GM21619 (cell line): ENCODE measurements around the gene GABRP.
"Not testable (repeated sequence)": the region's sequence is repeated elsewhere in the genome, so short reads cannot be mapped to it uniquely, and the experiment has no call there.

Experiments used
- ATAC-seq: cut with Tn5 transposase; IDR thresholded peaks from one replicate; pipeline ENCODE4 v1.9.1; 2021; ENCODE audit not compliant: unreplicated experiment

The GABRP gene

DNA sequence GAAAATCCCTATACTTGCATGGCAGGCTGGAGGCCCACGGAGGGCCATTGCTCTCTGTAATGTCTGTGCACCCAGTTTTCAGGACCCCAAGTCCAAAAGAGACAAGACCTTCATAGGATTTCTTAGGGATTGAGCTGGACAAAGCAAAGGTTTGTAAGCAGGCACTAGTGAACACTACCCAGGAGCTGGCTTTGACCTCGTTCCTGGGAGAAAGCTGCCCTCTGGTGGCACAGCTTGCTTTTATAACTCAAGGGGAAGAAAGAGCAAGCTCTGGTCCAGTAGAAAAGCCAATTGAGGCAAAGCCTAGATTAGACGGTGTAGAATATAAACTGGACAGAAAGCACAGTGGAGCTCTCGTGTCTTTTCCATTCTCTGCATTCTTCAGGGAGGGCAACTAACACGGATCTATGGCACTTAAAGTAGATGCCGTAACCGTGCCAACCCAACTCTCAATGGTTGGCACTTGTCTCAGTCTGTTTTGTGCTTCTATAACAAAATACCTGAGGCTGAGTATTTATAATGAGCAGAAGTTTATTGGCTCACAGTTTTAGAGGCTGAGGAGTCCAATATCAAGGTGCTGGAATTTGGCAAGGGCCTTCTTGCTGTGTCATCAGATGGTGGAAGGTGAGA is 7.9 kb downstream of the GABRP start:
- peak; percentile 66 for ATAC-seq

DNA sequence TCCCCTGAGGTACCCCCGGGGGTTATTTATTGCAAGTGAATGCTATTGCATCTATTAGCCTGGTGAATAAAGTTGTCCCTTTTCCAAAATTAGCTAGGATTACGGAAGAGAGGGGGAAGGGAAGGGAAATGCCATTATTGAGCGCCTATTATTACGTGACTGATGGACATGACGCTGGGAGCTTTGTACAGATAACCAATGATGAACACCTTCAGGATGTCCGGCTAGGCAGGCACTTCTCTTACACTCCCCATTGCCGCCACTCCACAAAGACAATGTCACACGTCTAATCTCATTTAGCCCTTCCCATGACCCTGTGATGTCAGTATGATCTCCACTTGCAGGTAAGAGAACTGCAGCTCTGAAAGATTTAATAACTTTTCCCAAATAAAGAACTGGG is 9.4 kb downstream of the GABRP start:
- no peak for ATAC-seq

DNA sequence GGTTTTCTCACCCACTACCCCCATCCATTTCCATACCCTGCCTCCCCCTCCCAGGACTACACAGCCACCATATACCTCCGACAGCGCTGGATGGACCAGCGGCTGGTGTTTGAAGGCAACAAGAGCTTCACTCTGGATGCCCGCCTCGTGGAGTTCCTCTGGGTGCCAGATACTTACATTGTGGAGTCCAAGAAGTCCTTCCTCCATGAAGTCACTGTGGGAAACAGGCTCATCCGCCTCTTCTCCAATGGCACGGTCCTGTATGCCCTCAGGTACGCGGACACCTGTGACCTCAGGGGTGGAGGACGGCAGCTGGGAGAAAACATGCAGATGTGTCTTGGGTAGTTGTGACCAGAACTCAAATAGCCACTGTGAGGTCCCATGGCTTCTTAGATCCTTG is 11.6 kb downstream of the GABRP start:
- ATAC-seq: no peak

DNA sequence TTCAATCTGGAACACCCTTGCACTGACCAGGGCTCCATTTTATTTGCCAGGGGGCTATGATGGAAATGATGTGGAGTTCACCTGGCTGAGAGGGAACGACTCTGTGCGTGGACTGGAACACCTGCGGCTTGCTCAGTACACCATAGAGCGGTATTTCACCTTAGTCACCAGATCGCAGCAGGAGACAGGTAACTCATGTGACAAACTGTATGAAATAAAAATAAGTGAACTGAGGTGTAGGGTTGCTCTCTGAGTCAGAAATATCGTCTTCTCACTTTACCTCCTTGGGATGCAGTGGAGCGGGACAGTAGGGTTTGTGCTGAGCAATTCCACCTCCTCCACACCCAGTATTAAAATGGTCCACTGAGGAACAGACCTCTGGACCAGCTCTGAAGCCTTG is 22.1 kb downstream of the GABRP start:
- ATAC-seq: no peak

DNA sequence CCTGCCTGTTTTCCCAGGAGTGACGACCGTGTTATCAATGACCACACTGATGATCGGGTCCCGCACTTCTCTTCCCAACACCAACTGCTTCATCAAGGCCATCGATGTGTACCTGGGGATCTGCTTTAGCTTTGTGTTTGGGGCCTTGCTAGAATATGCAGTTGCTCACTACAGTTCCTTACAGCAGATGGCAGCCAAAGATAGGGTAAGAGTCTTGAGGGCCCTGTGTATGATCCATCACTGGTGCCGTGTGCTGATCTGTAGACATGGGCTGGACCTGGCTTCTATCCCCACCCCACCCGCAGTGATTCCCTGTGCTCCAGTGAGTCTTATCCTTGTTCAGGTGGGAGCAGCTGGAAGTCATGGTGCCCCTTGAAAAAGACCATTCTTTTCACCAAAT is 26.0 kb downstream of the GABRP start:
- ATAC-seq: no peak

DNA sequence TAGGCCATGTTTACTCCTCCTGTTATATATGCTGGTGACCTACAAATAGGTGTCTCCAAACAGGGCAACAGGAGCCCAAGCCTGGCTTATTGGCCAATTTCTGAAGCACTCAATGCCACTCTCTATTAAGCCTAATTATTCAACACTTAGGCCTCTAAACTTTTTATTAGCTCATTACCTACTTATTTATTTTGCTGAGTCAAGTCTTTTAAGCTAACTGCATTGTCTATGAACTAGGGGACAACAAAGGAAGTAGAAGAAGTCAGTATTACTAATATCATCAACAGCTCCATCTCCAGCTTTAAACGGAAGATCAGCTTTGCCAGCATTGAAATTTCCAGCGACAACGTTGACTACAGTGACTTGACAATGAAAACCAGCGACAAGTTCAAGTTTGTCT is 28.2 kb downstream of the GABRP start:
- no peak for ATAC-seq

DNA sequence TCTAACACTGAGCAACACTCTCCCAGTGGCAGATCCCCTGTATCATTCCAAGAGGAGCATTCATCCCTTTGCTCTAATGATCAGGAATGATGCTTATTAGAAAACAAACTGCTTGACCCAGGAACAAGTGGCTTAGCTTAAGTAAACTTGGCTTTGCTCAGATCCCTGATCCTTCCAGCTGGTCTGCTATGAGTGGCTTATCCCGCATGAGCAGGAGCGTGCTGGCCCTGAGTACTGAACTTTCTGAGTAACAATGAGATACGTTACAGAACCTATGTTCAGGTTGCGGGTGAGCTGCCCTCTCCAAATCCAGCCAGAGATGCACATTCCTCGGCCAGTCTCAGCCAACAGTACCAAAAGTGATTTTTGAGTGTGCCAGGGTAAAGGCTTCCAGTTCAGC is 29.7 kb downstream of the GABRP start:
- no peak for ATAC-seq

DNA sequence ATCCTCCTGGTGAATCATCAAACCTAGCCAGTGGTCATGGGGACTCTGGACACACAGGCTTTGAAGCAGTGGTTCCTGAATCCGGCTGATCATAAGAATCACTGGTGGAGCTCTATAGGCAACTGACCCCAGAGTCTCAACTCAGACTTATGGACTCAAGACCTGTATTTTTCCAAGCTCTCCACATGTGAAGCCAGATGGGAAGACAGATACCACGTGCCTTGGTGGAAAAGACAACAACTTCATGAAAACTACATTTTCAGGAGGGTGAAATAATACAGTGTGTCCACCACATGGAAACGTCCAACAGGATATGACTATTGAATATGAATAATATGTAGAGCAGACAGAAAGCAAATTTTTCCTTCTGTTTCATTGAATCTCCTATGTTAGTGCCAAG is 33.7 kb downstream of the GABRP start:
- no peak for ATAC-seq

DNA sequence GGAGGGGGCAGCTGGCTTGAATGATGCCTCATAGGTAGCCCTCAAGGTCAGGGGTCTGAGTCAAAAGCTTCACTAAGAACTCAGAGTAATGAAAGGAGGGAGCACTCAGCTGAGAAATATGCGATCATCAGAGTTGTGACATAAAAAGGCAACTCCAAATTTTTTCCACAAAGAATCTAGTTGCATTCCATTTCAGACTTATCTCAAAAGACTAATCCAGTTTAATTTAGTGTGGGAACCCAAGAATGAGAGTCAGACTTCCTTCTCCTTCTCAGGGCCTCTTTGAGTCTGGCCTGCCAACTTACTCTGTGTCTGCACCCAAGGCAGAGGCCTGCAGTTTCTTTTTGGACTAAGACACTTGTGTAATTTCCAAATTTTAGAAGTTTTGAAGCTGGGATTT is 34.7 kb downstream of the GABRP start:
- ATAC-seq: no peak

DNA sequence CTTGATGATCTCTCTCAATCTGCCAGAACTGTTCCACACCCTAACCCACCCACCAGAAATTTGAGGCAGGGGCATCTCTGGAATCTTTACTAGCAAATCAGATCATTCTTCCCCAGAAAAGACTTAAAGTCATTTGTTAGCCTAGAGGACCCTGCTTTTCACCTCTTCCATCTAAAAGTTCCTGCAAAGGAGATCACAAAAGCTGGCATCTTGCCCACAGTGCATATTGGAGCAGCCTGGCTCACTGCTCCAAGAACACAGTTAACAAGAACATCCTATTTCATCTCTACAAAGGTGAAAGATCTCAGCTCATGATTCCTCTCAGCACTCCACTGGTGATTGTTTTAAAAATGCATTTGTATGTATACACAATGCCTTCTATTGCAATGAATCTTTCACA is 36.3 kb downstream of the GABRP start:
- no peak for ATAC-seq

DNA sequence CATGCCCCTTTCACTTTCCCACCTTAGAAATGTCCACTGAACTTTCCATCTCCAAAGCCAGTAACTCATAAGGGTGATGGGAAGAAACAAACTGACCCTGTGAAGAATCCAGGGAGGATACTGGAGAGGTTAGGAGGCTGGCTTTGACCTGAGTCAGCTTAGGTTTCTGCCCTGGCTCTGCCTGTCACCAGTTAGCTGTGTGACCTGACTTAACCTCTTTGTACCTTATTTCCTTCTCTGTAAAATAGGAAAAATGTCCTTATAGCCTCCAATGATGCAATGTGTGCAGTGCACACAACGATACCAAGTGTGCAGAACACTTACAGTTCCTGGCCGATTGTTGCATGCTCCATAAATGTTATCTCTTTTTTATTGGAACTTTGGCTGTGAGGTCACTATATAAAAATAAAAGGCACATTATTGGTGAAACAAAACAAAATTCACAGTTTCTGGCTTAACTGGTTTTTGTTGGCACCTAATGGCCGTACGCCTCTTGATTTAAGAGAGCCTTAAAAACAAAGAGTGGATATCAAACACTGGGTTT is 37.8 kb downstream of the GABRP start:
- no peak for ATAC-seq

DNA sequence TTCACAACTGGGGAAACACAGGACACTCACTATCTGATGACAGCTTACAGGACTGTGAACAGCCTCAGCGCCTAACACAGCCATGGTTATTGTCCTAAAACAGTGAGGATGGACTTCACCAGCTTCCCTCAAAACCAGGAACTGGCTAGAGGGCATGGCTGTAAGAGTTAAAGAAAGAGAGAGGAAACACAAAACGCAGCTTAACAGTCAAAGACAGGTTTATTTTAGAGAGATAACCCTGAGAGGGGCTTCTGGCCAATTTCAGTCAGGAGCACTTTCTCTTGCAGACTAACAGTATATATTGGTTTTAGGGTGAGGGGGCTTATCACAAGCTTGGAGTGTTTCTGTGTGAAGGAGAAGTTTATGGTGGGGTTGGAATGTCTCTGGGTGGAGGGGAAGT is 42.6 kb downstream of the GABRP start:
- no peak for ATAC-seq

DNA sequence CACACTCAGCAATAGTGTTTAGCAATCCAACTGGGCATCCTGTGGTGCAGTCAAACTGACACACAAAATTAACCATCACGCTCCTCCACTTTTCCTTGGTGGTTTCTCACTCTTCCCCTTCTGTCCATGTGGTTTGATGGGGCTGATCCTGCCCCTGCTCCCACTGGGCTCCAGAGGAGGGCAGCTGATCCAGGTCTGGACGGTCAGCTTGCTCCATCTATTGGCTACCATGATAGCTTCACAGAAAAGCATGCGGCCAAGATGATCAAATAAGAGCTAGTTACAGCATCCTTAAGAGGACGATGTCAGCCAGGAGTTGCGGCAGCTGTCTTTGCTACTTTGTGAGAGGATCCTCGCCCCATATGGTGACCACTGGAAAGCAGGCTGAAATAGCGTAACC is 48.7 kb downstream of the GABRP start:
- ATAC-seq: no peak

DNA sequence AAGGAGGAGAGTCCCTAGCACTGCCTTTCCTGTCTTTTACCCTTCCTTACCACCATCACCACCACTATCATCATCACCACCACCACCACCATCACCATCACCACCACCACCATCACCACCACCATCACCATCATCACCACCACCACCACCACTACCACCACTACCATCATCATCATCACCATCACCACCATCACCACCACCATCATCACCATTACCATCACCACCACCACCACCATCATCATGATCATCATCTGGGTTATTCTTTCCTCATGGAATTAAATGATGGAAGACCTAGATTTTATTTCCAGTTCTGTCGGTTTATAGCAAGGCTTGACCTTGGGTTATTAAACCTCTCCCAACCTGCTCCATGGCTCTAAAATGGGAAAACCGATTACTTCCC is 50.5 kb downstream of the GABRP start:
- ATAC-seq: not testable (repeated sequence)

DNA sequence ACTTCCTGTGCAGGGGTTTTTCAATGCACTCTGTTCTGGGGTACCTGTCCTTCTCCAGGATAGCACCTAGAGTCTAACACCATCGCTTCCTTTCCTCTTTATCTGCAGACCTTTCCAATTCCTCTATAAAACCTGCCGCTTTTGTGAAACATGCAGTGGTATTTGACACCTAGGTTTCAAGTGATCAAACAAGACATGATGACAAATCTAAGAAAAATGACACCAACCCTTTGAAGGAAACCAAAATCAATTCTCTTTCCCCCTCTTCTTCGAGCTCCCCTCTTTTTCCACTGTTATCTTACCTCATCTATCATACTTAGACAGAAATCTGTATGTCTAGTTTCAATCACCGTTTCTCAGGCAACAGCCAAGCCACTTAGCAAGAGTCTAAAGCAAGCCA is 52.7 kb downstream of the GABRP start:
- no peak for ATAC-seq

DNA sequence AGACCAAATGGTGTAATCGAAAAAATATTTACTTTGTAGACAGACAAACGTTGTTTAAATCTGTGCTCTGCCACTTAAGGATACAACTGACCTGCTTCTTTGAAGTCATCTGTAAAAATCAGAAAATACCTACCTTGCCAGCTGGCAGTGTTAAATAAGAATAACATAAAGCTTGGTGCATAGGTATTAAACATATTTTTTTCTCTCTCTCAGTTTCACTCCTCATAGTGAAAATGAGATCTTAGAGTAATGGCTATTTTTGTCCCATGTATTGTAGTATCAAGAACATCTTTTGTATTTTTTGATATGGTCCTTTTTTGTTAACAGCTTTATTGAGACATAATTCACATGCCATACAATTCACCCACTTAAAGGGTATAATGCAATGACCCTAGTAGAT is 60.3 kb downstream of the GABRP start:
- no peak for ATAC-seq

DNA sequence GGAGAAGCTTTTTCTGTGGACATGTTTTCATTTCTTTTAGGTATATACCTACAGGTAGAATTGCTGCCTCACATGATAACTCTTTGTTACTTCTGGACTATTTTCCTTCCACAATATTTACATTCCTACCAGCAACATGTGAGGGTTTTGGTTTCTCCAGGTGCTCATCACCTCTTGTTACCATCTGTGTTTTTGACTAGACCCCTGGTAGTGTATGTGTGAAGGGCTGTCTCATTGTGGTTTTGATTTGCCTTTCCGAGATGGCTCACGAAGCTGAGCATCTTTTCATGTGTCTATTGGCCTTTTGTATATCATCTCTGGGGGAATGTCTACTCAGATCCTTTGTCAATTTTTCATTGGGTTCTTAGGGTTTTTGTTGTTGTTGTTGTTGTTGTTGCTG is 61.1 kb downstream of the GABRP start:
- no peak for ATAC-seq

DNA sequence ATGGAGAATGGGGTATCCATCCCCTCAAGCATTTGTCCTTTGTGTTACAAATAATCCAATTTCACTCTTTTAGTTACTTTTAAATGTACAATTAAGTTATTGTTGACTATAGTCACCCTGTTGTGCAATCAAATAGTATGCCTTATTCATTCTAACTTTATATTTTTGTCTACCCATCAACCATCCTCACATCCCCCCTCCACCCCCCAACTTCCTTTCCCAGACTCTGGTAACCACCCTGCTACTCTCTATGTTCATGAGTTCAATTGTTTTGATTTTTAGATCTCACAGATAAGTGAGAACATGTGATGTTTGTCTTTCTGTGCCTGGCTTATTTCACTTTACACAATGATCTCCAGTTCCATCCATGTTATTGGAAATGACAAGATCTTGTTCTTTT is 62.9 kb downstream of the GABRP start:
- no peak for ATAC-seq

DNA sequence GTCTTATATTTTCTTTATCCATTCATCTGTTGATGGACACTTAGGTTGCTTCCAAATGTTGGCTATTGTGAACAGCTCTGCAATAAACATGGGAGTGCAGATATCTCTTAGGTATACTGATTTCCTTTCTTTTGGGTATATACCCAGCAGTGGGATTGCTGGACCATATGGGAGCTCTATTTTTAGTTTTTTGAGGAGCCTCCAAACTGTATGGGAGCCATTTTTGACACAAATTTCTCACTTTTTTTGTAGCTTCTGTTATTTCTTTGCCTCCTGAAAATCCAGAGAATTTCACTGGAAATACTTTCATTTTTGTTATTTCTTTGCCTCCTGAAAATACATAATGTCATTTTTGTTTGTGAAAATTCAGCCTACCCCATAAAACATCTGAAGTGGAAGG is 63.3 kb downstream of the GABRP start:
- no peak for ATAC-seq

DNA sequence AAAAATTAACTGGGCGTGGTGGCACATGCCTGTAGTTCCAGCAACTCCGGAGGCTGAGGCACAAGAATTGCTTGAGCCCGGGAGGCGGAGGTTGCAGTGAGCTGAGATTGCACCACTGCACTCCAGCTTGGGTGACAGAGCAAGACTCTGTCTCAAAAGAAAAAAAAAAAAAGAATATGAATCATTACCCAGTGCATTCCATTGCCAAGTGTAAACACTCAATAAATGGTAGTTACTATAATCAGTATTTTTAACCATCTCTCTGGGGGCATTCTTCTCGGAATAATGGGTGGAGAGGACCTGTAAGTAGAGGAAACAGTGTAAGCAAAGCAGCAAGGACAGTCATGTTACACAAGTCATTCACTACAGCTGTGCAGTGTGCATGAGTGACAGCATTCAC is 64.5 kb downstream of the GABRP start:
- ATAC-seq: no peak

DNA sequence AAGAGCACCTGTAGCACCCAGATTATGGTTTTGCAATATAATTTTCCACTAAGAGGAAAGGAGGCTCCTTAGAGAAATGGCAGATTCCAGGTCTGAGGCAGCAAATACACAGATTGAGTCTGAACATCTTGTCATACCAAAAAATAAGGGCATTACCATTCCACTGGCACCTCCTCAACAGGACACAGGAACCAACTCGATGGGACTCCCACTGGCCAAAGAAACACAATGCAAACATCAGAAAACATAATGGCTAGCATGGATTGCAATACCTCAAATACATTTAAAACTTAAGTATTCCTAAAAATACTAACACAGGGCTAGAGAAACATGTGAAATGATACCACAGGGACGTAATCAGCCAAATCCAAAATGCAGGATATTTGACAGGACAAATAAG is 65.8 kb downstream of the GABRP start:
- no peak for ATAC-seq

DNA sequence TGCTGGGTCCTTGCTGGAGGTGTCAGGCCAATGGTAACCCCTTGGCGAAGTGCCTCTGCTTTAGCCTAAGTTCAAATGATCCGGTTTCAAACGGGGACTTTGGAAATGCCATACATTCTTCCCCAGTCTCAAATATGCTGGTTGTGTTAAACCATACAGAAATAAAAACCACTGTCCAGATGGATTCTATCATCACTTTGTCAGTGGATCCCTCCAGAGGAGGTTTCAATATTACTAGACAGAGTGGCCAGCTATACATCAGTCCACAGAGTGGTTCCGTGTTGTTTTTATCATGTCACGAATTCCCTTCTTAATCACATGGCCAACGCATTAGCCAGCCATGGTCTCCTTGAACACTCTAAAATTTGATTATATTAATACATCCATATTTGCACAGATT is 71.0 kb downstream of the GABRP start:
- ATAC-seq: no peak

DNA sequence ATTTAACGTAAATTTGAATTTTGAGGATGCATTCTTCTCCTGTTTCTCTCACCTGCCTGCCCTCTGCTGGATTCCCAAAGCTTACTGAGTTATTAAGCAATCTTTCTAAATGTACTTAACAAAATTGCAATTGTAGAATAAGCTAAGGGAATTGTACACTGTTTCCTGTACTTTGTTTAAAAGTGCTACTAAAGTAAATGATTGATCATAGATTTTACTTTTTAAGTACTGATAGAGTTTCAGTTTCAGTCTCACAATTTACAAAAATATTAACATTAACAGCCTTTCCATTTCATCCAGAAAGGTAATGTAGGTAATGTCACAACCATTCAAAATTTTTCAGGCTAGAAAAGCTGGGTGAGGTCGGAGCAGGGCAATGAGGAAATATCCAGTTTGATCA is 73.5 kb downstream of the GABRP start:
- no peak for ATAC-seq

DNA sequence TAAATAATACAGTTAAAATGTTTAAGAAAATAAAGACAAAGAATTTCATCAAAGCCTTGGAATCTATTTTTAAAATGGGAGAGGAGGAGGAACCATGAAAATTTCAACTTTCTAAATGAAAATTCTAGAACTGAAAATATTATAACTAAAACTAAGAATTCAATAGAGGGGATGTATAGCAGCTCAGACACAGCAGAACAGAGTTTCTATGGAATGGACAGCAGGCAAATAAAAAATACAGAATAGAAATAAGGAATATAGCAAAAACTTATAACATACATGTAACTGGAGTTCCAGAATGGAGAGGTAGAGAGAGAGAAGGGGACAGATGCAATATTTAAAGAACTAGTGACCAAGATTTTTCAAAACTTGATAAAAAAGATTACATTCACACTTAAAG is 76.9 kb downstream of the GABRP start:
- ATAC-seq: no peak
